ENCODE data around the gene FIG4. TPM values are rescaled to one million over a fixed set of nuclear protein-coding genes. Genes with fewer than 3 reads are reported as not detected.

The FIG4 gene
- total RNA-seq, 4 donors from 2014 or later = 12.5 to 23.0 (median 19.3) TPM

DNA sequence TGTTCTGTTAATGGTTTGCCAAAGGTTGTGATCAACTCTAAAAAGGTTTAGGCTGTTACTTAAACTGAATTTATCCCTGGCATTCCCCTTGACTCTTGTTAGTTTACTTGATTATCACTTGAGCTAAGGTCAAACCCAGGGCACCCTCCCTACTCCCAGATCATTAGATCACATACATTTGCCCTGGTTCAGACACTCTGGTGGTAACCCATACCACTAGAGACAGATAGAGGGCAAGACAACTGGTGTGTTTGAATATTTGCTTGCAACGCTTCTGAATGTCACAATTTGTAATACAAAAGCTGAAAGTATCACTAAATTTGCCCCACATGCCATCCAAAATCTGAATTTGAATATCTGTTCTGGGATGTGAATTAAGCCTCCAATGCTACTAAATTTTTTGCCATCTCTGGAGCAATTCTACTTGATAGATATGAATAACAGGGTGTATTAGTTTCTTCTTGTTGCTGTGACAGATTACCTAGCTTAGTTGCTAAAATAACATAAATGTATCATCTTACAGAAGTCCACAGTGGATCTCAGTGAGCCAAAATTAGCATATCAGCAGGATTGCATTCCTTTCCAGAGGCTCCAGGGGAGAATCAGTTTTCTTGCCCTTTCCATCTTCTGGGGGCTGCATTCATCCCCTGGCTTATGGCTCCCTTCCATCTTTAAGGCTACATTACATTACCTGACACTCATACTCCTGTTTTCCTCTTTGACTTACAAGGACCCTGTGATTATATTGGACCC is 45.4 kb downstream of the FIG4 start:
- Histone ChIP-seq H3K4me1 (no peaks in the 10 kb centered on the region), H3K9me3 (no peaks in the 10 kb centered on the region), H3K27ac (no peak overlapping the region), H3K27me3 (no peaks in the 10 kb centered on the region), H3K36me3 (peaks cover 0 to 59% of the 10 kb centered on the region in 2 donors), H3K4me3 (no peak overlapping the region)
- ATAC-seq = no peak
- 57 to 85% methylated on average over 1 of the region's 1 CpG for WGBS, 2 donors (ENCODE audit: low coverage in 1 of 2)
- TF ChIP-seq, protein P1, sequence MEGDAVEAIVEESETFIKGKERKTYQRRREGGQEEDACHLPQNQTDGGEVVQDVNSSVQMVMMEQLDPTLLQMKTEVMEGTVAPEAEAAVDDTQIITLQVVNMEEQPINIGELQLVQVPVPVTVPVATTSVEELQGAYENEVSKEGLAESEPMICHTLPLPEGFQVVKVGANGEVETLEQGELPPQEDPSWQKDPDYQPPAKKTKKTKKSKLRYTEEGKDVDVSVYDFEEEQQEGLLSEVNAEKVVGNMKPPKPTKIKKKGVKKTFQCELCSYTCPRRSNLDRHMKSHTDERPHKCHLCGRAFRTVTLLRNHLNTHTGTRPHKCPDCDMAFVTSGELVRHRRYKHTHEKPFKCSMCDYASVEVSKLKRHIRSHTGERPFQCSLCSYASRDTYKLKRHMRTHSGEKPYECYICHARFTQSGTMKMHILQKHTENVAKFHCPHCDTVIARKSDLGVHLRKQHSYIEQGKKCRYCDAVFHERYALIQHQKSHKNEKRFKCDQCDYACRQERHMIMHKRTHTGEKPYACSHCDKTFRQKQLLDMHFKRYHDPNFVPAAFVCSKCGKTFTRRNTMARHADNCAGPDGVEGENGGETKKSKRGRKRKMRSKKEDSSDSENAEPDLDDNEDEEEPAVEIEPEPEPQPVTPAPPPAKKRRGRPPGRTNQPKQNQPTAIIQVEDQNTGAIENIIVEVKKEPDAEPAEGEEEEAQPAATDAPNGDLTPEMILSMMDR (IDR thresholded peaks at IDR 0.05) = no peak
- TF ChIP-seq POLR2AphosphoS5 (IDR thresholded peaks at IDR 0.05) (no peak), EP300 (IDR thresholded peaks at IDR 0.05) (no peak)

DNA sequence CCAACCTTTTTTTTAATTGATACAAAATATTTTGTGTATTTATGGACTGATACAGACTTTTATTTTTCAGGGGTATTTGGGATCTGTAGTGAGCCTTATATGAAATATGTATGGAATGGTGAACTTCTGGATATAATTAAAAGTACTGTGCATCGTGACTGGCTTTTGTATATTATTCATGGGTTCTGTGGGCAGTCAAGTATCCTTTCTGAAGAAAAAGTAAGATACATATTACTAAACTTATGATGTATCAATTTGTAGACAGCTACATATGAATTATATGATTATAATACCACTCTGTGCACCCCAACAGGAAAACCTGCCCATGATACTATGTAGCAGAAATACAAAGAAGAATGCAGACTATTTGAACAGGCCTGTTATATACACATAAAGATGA is 47.2 kb downstream of the FIG4 start:
- ATAC-seq = no peak
- WGBS, 2 donors (ENCODE audit: low coverage in 1 of 2) = 50 to 94% methylated on average over 1 of the region's 1 CpG
- H3K36me3 ChIP-seq = peaks cover 0 to 65% of the 10 kb centered on the region in 2 donors

DNA sequence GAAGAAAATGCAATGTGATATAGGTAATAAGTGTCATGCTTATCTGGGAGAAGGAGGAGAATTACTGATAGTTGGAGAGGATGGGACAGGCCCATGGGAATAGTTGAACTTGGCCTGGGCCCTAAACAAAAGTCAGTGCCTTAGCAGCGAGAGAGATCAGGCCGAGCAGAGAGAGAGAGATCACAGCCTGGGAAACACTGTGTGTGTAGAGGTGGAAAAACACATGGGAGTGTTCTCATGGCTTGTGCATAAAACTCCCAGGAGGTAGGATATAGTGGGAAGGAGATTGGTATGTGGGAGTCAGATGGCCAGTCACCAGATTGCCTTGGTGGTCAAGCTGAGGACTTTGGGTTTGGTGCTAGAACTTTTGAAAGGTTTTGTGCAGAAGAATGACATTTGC is 47.6 kb downstream of the FIG4 start:
- 73 to 82% methylated on average over 2 of the region's 2 CpGs for WGBS, 2 donors (ENCODE audit: low coverage in 1 of 2)
- Histone ChIP-seq H3K9me3 (no peaks in the 10 kb centered on the region), H3K4me3 (no peak overlapping the region), H3K4me1 (no peaks in the 10 kb centered on the region), H3K27ac (no peak overlapping the region), H3K36me3 (peaks cover 0 to 65% of the 10 kb centered on the region in 2 donors), H3K27me3 (no peaks in the 10 kb centered on the region)
- TF ChIP-seq POLR2AphosphoS5 (IDR thresholded peaks at IDR 0.05) = no peak
- no peak for TF ChIP-seq POLR2A (IDR thresholded peaks at IDR 0.05)
- no peak for TF ChIP-seq EP300 (IDR thresholded peaks at IDR 0.05)
- TF ChIP-seq, protein P1 (IDR thresholded peaks at IDR 0.05) = no peak
- ATAC-seq = no peak

More for the DNA sequence above, 47.2 kb downstream of the FIG4 start:
- TF ChIP-seq POLR2A (IDR thresholded peaks at IDR 0.05) = no peak
- TF ChIP-seq, protein P1 (IDR thresholded peaks at IDR 0.05) = no peak
- TF ChIP-seq EP300 (IDR thresholded peaks at IDR 0.05) = no peak
- no peak for TF ChIP-seq POLR2AphosphoS5 (IDR thresholded peaks at IDR 0.05)
- H3K4me3 ChIP-seq = no peak overlapping the region
- no peak overlapping the region for H3K27ac ChIP-seq
- no peaks in the 10 kb centered on the region for H3K27me3 ChIP-seq
- no peaks in the 10 kb centered on the region for H3K9me3 ChIP-seq
- H3K4me1 ChIP-seq = no peaks in the 10 kb centered on the region

DNA sequence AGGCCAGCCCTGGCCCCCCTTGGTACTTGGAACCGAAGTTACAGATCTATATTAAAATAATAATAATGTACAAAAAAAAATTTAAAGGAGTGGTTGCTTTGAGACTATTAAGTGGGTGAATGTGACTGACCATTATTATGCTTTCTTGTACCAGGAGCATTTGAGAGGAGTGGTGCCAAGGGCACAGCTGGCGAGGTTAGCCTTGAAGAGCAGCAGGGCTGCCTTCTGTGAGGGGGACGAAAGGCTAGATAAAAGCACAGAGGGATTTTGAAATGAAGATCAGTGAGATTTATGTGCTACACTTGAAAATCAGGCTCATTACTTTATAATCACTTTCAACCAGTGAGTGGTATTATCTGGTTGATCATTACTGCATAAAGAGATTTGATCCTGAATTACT is 48.6 kb downstream of the FIG4 start:
- no peaks in the 10 kb centered on the region for H3K9me3 ChIP-seq
- H3K4me3 ChIP-seq = no peak overlapping the region
- peaks cover 0 to 75% of the 10 kb centered on the region in 2 donors for H3K36me3 ChIP-seq
- no peaks in the 10 kb centered on the region for H3K27me3 ChIP-seq
- no peaks in the 10 kb centered on the region for H3K4me1 ChIP-seq
- H3K27ac ChIP-seq = no peak overlapping the region
- no peak for TF ChIP-seq POLR2A (IDR thresholded peaks at IDR 0.05)
- no peak for TF ChIP-seq EP300 (IDR thresholded peaks at IDR 0.05)
- TF ChIP-seq POLR2AphosphoS5 (IDR thresholded peaks at IDR 0.05) = no peak
- TF ChIP-seq, protein P1 (IDR thresholded peaks at IDR 0.05) = no peak
- 81 to 93% methylated on average over 3 of the region's 3 CpGs for WGBS, 2 donors (ENCODE audit: low coverage in 1 of 2)
- ATAC-seq = no peak

DNA sequence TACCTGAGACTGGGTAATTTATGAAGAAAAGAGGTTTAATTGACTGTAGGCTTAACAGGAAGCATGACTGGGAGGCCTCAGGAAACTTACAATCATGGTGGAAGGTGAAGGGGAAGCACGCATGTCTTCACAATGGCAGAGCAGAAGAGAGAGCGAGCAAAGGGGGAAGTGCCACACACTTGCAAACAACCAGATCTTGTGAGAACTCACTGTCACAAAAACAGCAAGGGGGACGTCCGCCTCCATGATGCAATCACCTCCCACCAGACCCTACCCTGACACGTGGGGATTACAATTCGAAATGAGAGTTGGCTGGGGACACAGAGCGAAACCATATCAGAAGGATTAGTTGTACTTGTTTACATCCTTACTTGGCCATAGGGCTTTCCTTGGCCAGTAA is 49.7 kb downstream of the FIG4 start:
- TF ChIP-seq EP300 (IDR thresholded peaks at IDR 0.05) = no peak
- TF ChIP-seq POLR2A (IDR thresholded peaks at IDR 0.05) = no peak
- TF ChIP-seq, protein P1 (IDR thresholded peaks at IDR 0.05) = no peak
- no peak for TF ChIP-seq POLR2AphosphoS5 (IDR thresholded peaks at IDR 0.05)
- WGBS, 2 donors (ENCODE audit: low coverage in 1 of 2) = 81 to 100% methylated on average over 1 to 7 of the region's 7 CpGs
- no peak for ATAC-seq

More for the DNA sequence above, 49.7 kb downstream of the FIG4 start:
- peaks cover 0 to 64% of the 10 kb centered on the region in 2 donors for H3K36me3 ChIP-seq
- H3K27ac ChIP-seq = no peak overlapping the region
- H3K4me1 ChIP-seq = no peaks in the 10 kb centered on the region
- no peaks in the 10 kb centered on the region for H3K27me3 ChIP-seq
- no peak overlapping the region for H3K4me3 ChIP-seq
- H3K9me3 ChIP-seq = no peaks in the 10 kb centered on the region

Measured in gastroesophageal sphincter (tissue), 4 donors.